Body of pancreas (tissue), 4 donors: ENCODE data around the gene FA2H. TPM values are rescaled to one million over a fixed set of nuclear protein-coding genes. Genes with fewer than 3 reads are reported as not detected.

Source experiments
- ATAC-seq: fragments of 150-250 bp; one replicate; pipeline ENCODE4 v1.9.1; 2016
- DNase-seq, 4 donors: peaks; one replicate each; pipeline ENCODE4 v3.0.0-alpha.2; 2019
- H3K27ac ChIP-seq, 4 donors: fragments of 200-600 bp; sonication (generic); 1 replicate in 3 of 4; 2 replicates in 1 of 4; pipeline versions ENCODE4 v1.5.1 to v1.6.1; 2016 to 2019; ENCODE audit warnings: mild to moderate bottlenecking in 1 of 4, mixed read lengths in 1 of 4, moderate library complexity in 1 of 4
- H3K27me3 ChIP-seq, 2 donors: fragments of 200-600 bp; sonication (generic); one replicate each; pipeline ENCODE4 v1.6.0; 2016; ENCODE audit warnings: mild to moderate bottlenecking in 1 of 2
- H3K36me3 ChIP-seq, 2 donors: fragments of 200-600 bp; sonication (generic); replicated peaks in 1 of 2; 2 replicates each; pipeline ENCODE4 v1.5.1; 2016; ENCODE audit warnings: low read depth in 2 of 2; ENCODE audit not compliant: insufficient read depth in 1 of 2
- H3K4me1 ChIP-seq: fragments of 200-600 bp; sonication (generic); one replicate; pipeline ENCODE4 v1.6.0; 2016
- H3K4me3 ChIP-seq, 2 donors: fragments of 200-600 bp; sonication (generic); 1 replicate in 1 of 2; 2 replicates in 1 of 2; pipeline ENCODE4 v1.5.1; 2016 to 2019
- H3K9me3 ChIP-seq, 3 donors: fragments of 200-600 bp; sonication (generic); 1 replicate in 2 of 3; 2 replicates in 1 of 3; pipeline ENCODE4 v1.5.1; 2016
- POLR2A ChIP-seq, 3 donors: fragments of 450-650 bp; IDR thresholded peaks; one replicate each; pipeline ENCODE4 v1.6.1; 2016; ENCODE audit warnings: antibody characterized with exemption in 3 of 3, mild to moderate bottlenecking in 2 of 3
- WGBS, 2 donors: methylation state at CpG; one replicate each; pipeline ENCODE4 v1.1.5; 2017; 5-methylcytosine and 5-hydroxymethylcytosine counted together
- intact Hi-C: fragments of 100-400 bp; cut with DNase I; formaldehyde crosslinking; loops from one replicate; pipeline ENCODE4 v1.15.1; 2023
- total RNA-seq, 2 donors: library from RNA; depleted of rRNA; stranded (reverse); fragments of >200 nt; gene quantifications; one replicate each; pipeline ENCODE4 v1.1.0, GENCODE V29; 2016
- TF ChIP-seq, protein P1 (sequence below), 7 experiments: fragments of 450-650 bp in 4 of 7; fragments of 200-600 bp in 3 of 7; sonication (generic) in 3 of 7; IDR thresholded peaks; one replicate each; pipeline ENCODE4 v1.5.1; 2016 to 2019; ENCODE audit warnings: antibody characterized with exemption in 7 of 7

Gene FA2H
- total RNA-seq, 2 donors from 2014 or later: 3.3 to 5.4 TPM

DNA sequence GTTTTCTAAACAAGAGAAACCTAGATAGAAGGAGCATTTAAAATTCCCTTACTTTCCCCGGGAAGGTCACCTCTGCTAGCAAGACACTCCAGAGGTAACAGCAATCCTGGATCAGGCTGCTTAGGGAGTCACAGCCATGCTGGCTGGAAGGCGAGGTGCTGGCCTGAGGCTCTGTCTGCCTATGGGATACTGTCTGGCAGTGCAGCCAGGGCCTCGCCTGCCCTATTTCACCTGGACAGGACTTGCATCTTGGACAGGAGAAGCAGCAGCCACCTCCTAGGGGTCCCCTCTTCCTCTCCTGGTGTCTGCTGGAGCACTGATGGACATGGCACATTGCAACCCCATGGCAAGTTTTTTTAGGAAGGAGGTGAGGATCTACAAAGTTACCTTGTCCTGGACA lies 15.1 kb downstream of the FA2H start:
- H3K27me3 ChIP-seq: no peaks in the 10 kb centered on the region
- H3K4me3 ChIP-seq: no peak overlapping the region
- intact Hi-C loops: no loop called here
- TF ChIP-seq, protein P1, sequence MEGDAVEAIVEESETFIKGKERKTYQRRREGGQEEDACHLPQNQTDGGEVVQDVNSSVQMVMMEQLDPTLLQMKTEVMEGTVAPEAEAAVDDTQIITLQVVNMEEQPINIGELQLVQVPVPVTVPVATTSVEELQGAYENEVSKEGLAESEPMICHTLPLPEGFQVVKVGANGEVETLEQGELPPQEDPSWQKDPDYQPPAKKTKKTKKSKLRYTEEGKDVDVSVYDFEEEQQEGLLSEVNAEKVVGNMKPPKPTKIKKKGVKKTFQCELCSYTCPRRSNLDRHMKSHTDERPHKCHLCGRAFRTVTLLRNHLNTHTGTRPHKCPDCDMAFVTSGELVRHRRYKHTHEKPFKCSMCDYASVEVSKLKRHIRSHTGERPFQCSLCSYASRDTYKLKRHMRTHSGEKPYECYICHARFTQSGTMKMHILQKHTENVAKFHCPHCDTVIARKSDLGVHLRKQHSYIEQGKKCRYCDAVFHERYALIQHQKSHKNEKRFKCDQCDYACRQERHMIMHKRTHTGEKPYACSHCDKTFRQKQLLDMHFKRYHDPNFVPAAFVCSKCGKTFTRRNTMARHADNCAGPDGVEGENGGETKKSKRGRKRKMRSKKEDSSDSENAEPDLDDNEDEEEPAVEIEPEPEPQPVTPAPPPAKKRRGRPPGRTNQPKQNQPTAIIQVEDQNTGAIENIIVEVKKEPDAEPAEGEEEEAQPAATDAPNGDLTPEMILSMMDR (IDR thresholded peaks at IDR 0.05): no peak
- peak overlapping the region in 1 of 4 donors; percentile 3 for H3K27ac ChIP-seq
- 82% methylated on average over 3 of the region's 3 CpGs for WGBS, 2 donors
- ATAC-seq: no peak
- no peaks in the 10 kb centered on the region for H3K9me3 ChIP-seq
- no peaks in the 10 kb centered on the region for H3K36me3 ChIP-seq
- no peak for DNase-seq
- H3K4me1 ChIP-seq: peaks cover 5% of the 10 kb centered on the region

DNA sequence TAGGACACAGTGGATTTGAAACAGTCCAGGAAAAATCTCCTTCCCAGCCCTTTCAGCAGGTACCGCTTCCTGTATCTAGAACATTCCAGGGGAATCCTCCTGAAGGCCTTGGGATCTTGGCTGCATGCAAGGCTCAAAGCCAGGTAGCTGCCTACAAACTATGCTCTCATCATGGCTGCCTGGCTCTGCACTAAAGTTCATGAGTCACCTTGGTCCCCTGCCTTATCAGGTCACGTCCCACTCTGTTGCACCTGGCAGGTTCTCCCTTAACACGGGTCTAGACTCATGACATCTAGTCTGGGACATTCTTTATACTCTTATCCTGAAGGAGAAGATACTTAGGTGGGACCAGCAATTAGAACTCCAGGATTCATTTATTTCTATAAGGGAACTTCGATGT lies 15.8 kb downstream of the FA2H start:
- no peaks in the 10 kb centered on the region for H3K27me3 ChIP-seq
- peaks cover 5% of the 10 kb centered on the region for H3K4me1 ChIP-seq
- no peaks in the 10 kb centered on the region for H3K36me3 ChIP-seq
- no peak overlapping the region for H3K4me3 ChIP-seq
- DNase-seq (peak; percentile 46 to 69 (median 58)), ATAC-seq (peak; percentile 90)
- intact Hi-C loops: no loop called here
- no peaks in the 10 kb centered on the region for H3K9me3 ChIP-seq
- peak overlapping the region in 1 of 4 donors; percentile 3 for H3K27ac ChIP-seq
- WGBS, 2 donors: 56 to 59% methylated on average over 4 of the region's 4 CpGs
- TF ChIP-seq POLR2A (IDR thresholded peaks at IDR 0.05): no peak
- TF ChIP-seq, protein P1 (IDR thresholded peaks at IDR 0.05): no peak

DNA sequence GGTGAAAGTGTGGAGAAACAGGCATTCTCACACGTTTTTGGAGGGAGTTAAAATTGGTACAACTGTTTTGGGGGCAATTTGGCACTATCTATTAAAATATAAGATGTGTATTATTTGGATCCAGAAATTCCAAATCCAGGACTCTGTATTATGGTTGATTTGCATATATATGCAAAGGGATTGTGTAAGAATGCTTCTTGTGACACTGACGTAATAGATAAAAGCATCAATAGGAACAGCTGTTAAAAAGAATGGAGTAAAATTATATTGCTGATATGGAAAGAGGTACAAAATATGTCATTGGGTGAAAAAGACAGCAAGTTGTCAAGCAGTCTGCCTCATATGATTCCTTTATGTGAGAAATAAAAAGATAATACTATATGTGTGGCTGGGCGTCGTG lies 17.3 kb downstream of the FA2H start:
- Histone ChIP-seq H3K4me3 (no peak overlapping the region), H3K36me3 (no peaks in the 10 kb centered on the region), H3K27me3 (no peaks in the 10 kb centered on the region), H3K4me1 (peaks cover 5% of the 10 kb centered on the region), H3K9me3 (no peaks in the 10 kb centered on the region), H3K27ac (no peak overlapping the region)
- DNase-seq (no peak), ATAC-seq (no peak)
- 78 to 80% methylated on average over 4 of the region's 4 CpGs for WGBS, 2 donors
- no peak for TF ChIP-seq POLR2A (IDR thresholded peaks at IDR 0.05)
- TF ChIP-seq, protein P1 (IDR thresholded peaks at IDR 0.05): no peak
- intact Hi-C loops: no loop called here

DNA sequence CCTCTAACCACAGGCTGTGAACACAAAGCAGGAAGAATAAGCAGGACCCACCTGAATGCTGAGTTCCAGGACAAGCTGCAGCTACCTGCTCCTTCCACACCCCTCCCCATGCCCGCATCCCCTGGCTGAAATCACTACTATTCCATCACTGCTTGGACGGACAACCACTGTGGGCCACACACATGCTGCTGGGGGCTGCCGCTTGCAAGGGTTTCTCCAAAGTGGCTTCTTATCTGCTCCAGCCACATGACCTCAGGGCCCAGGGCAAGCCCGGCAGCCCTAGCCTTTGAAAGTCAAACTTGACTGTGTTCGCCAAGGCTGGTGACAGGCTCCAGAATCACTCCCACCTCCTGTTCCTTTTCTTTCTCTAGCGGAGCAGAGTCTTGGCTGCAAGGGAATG lies 18.4 kb downstream of the FA2H start:
- WGBS, 2 donors: 86 to 90% methylated on average over 5 to 6 of the region's 6 CpGs
- no peak overlapping the region for H3K27ac ChIP-seq
- no peaks in the 10 kb centered on the region for H3K9me3 ChIP-seq
- intact Hi-C loops: no loop called here
- H3K27me3 ChIP-seq: no peaks in the 10 kb centered on the region
- no peak overlapping the region for H3K4me3 ChIP-seq
- no peak for ATAC-seq
- DNase-seq: no peak
- no peak for TF ChIP-seq POLR2A (IDR thresholded peaks at IDR 0.05)
- TF ChIP-seq, protein P1 (IDR thresholded peaks at IDR 0.05): no peak
- no peaks in the 10 kb centered on the region for H3K36me3 ChIP-seq
- peaks cover 5% of the 10 kb centered on the region for H3K4me1 ChIP-seq

DNA sequence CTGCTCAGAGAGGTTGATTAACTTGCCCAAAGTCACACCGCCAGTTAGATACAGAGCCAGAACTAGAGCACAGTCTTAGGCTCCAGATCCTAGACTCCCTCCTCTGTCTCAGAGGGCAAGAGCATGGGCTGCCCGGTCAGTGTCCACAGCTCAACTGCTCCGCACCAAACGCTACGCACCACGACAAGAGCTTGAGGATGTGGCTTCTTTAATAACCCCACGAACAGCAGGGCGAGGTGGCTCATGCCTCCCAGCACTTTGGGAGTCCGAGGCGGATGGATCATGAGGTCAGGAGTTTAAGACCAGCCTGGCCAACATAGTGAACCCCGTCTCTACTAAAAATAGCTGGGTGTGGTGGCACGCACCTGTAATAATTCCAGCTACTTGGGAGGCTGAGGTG lies 21.4 kb downstream of the FA2H start:
- H3K27ac ChIP-seq: no peak overlapping the region
- no peaks in the 10 kb centered on the region for H3K27me3 ChIP-seq
- intact Hi-C loops: no loop called here
- H3K9me3 ChIP-seq: no peaks in the 10 kb centered on the region
- H3K4me3 ChIP-seq: no peak overlapping the region
- ATAC-seq (no peak), DNase-seq (no peak)
- 92 to 94% methylated on average over 12 of the region's 12 CpGs for WGBS, 2 donors
- no peak for TF ChIP-seq POLR2A (IDR thresholded peaks at IDR 0.05)
- TF ChIP-seq, protein P1 (IDR thresholded peaks at IDR 0.05): no peak
- H3K4me1 ChIP-seq: no peaks in the 10 kb centered on the region
- no peaks in the 10 kb centered on the region for H3K36me3 ChIP-seq
